ENCODE measurements around the gene TSPAN10.

Gene TSPAN10

DNA sequence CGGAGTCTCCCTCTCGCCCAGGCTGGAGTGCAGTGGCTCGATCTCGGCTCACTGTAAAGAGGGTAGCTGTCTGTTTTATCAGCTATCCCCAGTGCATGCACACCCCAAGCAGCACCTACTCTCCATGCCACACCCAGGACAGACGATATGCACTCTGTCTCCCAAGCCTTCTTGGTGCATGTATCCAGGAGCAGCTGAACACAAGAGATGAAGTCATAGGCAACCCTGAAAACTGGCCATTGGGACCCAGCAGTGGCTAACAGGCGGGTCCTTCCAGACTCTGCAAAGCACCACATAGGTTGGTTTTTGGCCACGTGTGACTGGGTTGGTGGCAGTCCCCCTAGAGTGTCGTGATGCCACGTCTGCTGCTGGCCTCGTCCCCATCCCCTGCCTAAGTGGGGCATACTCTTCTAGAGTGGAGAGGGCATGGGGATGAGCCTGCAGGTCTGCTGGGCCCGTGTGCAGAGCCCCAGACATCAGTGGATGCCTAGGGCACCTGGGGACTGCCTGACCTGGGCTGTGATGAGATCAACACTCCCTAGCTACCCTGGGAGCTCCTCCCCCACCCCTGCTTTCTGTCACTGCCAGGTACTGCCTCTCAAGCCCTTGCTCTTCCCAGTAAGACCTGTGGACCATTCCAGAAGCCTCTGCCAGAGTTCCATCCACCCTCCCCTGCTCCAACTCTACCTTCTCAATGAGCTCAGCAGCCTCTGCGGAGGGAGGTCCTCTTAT lies 10.0 kb downstream of the TSPAN10 start:
- Histone ChIP-seq H4K8ac (ENCODE audit: low read depth, low read length) (no peak overlapping the region), H3K9me3 (replicated peaks in 1 of 2; ENCODE audit: control insufficient read depth in 2 of 2, insufficient read depth in 1 of 2, low read depth in 1 of 2, low read length in 2 of 2) (peaks cover 11 to 12% of the 10 kb centered on the region in 2 donors), H2AFZ (ENCODE audit: low read length) (no peak overlapping the region), H3K9ac (ENCODE audit: low read depth, low read length, poor library complexity) (no peak overlapping the region), H3K4me1 (ENCODE audit: control insufficient read depth in 2 of 2, insufficient read depth in 1 of 2, low read depth in 1 of 2, low read length in 2 of 2) (peaks cover 0 to 4% of the 10 kb centered on the region in 2 donors), H3K36me3 (replicated peaks in 1 of 2; ENCODE audit: control insufficient read depth in 2 of 2, insufficient read depth in 2 of 2, low read length in 2 of 2) (peaks cover 0 to 3% of the 10 kb centered on the region in 2 donors), H3K4me2 (ENCODE audit: insufficient read depth, low read length, poor library complexity, severe bottlenecking) (no peak overlapping the region), H2BK5ac (ENCODE audit: low read length) (peak overlapping the region; percentile 22), H3K14ac (ENCODE audit: low read length) (no peak overlapping the region), H2BK120ac (ENCODE audit: low read depth, low read length) (no peak overlapping the region), H3K79me1 (ENCODE audit: low read depth, low read length) (peaks cover 4% of the 10 kb centered on the region), H3K27me3 (ENCODE audit: control insufficient read depth in 3 of 3, insufficient read depth in 3 of 3, low read depth in 1 of 3, low read length in 3 of 3) (peaks cover 14 to 30% (median 22%) of the 10 kb centered on the region in 3 experiments), H3K27ac (replicated peaks; ENCODE audit: low read length) (no peak overlapping the region), H3K4ac (ENCODE audit: low read length) (no peak overlapping the region), H3K4me3 (ENCODE audit: low read length in 2 of 2) (no peak overlapping the region), H3K18ac (ENCODE audit: low read length) (no peak overlapping the region), H4K91ac (ENCODE audit: low read depth, low read length, poor library complexity) (no peak overlapping the region), H2AK5ac (ENCODE audit: low read depth, low read length) (no peak overlapping the region), H3K23ac (ENCODE audit: low read depth, low read length, poor library complexity) (peak overlapping the region; percentile 45), H2BK15ac (ENCODE audit: low read length) (no peak overlapping the region), H2BK12ac (ENCODE audit: low read length) (no peak overlapping the region)
- WGBS, 2 donors (ENCODE audit: extremely low coverage in 2 of 2, insufficient read length in 2 of 2, insufficient replicate concordance in 1 of 2): no CpG with 5 or more reads among the region's 12 CpGs
- DNase-seq (ENCODE audit: low spot score): no peak

DNA sequence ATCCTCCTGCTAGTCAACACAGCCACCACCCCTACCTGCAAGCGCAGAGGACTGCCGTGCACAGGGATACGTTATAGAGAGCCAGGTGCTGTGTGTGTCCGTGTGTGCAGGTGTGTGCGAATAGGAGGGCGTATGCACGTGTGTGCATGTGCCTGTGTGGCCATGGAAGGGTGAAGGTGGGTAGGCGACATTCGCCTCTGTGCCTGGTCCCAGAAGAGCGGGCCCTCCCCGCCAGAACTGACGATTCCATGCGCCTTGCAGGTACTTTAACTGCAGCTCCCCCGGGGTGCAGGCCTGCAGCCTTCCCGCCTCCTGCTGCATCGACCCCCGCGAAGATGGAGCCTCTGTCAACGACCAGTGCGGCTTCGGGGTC lies 10.6 kb downstream of the TSPAN10 start:
- Histone ChIP-seq H3K9me3 (replicated peaks in 1 of 2; ENCODE audit: control insufficient read depth in 2 of 2, insufficient read depth in 1 of 2, low read depth in 1 of 2, low read length in 2 of 2) (peaks cover 11 to 12% of the 10 kb centered on the region in 2 donors), H3K27me3 (ENCODE audit: control insufficient read depth in 3 of 3, insufficient read depth in 3 of 3, low read depth in 1 of 3, low read length in 3 of 3) (peaks cover 14 to 30% (median 22%) of the 10 kb centered on the region in 3 experiments), H3K14ac (ENCODE audit: low read length) (peak overlapping the region; percentile 82), H2AFZ (ENCODE audit: low read length) (peak overlapping the region; percentile 45), H3K79me1 (ENCODE audit: low read depth, low read length) (peaks cover 4% of the 10 kb centered on the region), H2BK5ac (ENCODE audit: low read length) (no peak overlapping the region), H3K4me1 (ENCODE audit: control insufficient read depth in 2 of 2, insufficient read depth in 1 of 2, low read depth in 1 of 2, low read length in 2 of 2) (peaks cover under 1 to 4% of the 10 kb centered on the region in 2 donors), H3K4me3 (ENCODE audit: low read length in 2 of 2) (peak overlapping the region in 1 of 2 donors; percentile 23), H2BK120ac (ENCODE audit: low read depth, low read length) (peak overlapping the region; percentile 81), H4K91ac (ENCODE audit: low read depth, low read length, poor library complexity) (no peak overlapping the region), H3K4me2 (ENCODE audit: insufficient read depth, low read length, poor library complexity, severe bottlenecking) (peak overlapping the region; percentile 69), H3K18ac (ENCODE audit: low read length) (peak overlapping the region; percentile 85), H3K36me3 (replicated peaks in 1 of 2; ENCODE audit: control insufficient read depth in 2 of 2, insufficient read depth in 2 of 2, low read length in 2 of 2) (peaks cover 0 to 3% of the 10 kb centered on the region in 2 donors), H2BK15ac (ENCODE audit: low read length) (no peak overlapping the region), H3K9ac (ENCODE audit: low read depth, low read length, poor library complexity) (peak overlapping the region; percentile 15), H3K27ac (replicated peaks; ENCODE audit: low read length) (no peak overlapping the region), H4K8ac (ENCODE audit: low read depth, low read length) (no peak overlapping the region), H3K23ac (ENCODE audit: low read depth, low read length, poor library complexity) (no peak overlapping the region), H2BK12ac (ENCODE audit: low read length) (no peak overlapping the region), H3K4ac (ENCODE audit: low read length) (no peak overlapping the region), H2AK5ac (ENCODE audit: low read depth, low read length) (no peak overlapping the region)
- WGBS, 2 donors (ENCODE audit: extremely low coverage in 2 of 2, insufficient read length in 2 of 2, insufficient replicate concordance in 1 of 2): no CpG with 5 or more reads among the region's 21 CpGs
- no peak for DNase-seq (ENCODE audit: low spot score)

DNA sequence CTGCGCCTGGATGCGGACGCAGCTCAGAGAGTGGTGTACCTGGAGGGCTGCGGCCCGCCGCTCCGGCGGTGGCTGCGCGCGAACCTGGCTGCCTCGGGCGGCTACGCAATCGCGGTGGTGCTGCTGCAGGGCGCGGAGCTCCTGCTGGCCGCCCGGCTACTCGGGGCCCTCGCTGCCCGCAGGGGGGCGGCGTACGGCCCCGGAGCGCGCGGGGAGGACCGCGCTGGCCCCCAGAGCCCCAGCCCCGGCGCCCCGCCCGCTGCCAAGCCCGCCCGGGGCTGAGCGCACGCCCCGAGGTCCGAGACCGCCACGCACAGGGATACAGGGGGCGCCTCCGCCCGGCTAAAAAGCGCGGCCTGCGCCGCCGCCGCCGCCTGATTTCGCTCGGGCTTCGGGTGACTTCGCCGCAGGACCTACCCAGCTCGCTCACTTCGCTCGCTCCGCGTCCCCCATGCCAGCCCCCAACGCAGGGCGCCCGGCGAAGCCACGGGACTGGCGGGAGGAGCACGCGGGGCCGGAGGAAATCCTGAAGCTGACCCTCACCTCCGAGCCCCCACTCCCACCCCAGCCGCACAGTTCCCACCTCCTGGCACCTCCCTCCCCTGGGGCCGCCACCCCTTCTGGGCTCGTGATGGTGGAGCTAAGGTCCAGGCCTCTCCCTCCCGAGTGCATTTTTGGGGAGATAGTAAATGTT lies 11.2 kb downstream of the TSPAN10 start:
- Histone ChIP-seq H2AK5ac (ENCODE audit: low read depth, low read length) (no peak overlapping the region), H3K79me1 (ENCODE audit: low read depth, low read length) (peaks cover 4% of the 10 kb centered on the region), H3K9ac (ENCODE audit: low read depth, low read length, poor library complexity) (peak overlapping the region; percentile 15), H3K27ac (replicated peaks; ENCODE audit: low read length) (no peak overlapping the region), H3K9me3 (replicated peaks in 1 of 2; ENCODE audit: control insufficient read depth in 2 of 2, insufficient read depth in 1 of 2, low read depth in 1 of 2, low read length in 2 of 2) (peaks cover 11 to 12% of the 10 kb centered on the region in 2 donors), H4K8ac (ENCODE audit: low read depth, low read length) (peak overlapping the region; percentile 82), H2BK120ac (ENCODE audit: low read depth, low read length) (peak overlapping the region; percentile 81), H2BK5ac (ENCODE audit: low read length) (no peak overlapping the region), H3K4me2 (ENCODE audit: insufficient read depth, low read length, poor library complexity, severe bottlenecking) (peak overlapping the region; percentile 69), H3K27me3 (ENCODE audit: control insufficient read depth in 3 of 3, insufficient read depth in 3 of 3, low read depth in 1 of 3, low read length in 3 of 3) (peaks cover 14 to 30% (median 22%) of the 10 kb centered on the region in 3 experiments), H2BK15ac (ENCODE audit: low read length) (peak overlapping the region; percentile 85), H3K14ac (ENCODE audit: low read length) (peak overlapping the region; percentile 82), H3K4ac (ENCODE audit: low read length) (no peak overlapping the region), H3K4me1 (ENCODE audit: control insufficient read depth in 2 of 2, insufficient read depth in 1 of 2, low read depth in 1 of 2, low read length in 2 of 2) (peaks cover 5 to 6% of the 10 kb centered on the region in 2 donors), H2BK12ac (ENCODE audit: low read length) (no peak overlapping the region), H3K4me3 (ENCODE audit: low read length in 2 of 2) (peak overlapping the region in 1 of 2 donors; percentile 46), H3K23ac (ENCODE audit: low read depth, low read length, poor library complexity) (peak overlapping the region; percentile 43), H2AFZ (ENCODE audit: low read length) (peak overlapping the region; percentile 45), H3K36me3 (replicated peaks in 1 of 2; ENCODE audit: control insufficient read depth in 2 of 2, insufficient read depth in 2 of 2, low read length in 2 of 2) (peaks cover 0 to 3% of the 10 kb centered on the region in 2 donors), H3K18ac (ENCODE audit: low read length) (peak overlapping the region; percentile 85), H4K91ac (ENCODE audit: low read depth, low read length, poor library complexity) (no peak overlapping the region)
- DNase-seq (ENCODE audit: low spot score): no peak
- WGBS, 2 donors (ENCODE audit: extremely low coverage in 2 of 2, insufficient read length in 2 of 2, insufficient replicate concordance in 1 of 2): no CpG with 5 or more reads among the region's 78 CpGs

DNA sequence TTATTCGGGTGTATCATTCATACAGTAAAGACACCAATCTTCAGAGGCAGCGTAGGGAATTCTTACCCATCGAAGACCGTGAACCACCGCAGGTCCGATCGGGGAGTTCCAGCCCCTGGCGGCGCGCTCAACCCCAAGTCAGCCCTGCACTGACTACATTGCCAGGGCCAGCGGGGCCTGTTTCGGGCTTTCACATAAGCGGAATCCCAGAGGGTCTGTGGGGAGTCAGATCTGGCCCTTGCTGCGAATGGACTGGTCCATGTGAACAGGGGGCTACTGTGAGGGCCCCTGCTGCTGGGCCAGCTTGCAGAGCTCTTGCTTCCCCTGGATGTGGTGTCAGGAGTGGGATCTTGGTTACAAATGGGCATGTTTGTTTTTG lies 11.7 kb downstream of the TSPAN10 start:
- Histone ChIP-seq H3K4me1 (ENCODE audit: control insufficient read depth in 2 of 2, insufficient read depth in 1 of 2, low read depth in 1 of 2, low read length in 2 of 2) (peaks cover 7 to 9% of the 10 kb centered on the region in 2 donors), H3K4ac (ENCODE audit: low read length) (no peak overlapping the region), H2BK15ac (ENCODE audit: low read length) (peak overlapping the region; percentile 85), H2BK120ac (ENCODE audit: low read depth, low read length) (no peak overlapping the region), H3K36me3 (replicated peaks in 1 of 2; ENCODE audit: control insufficient read depth in 2 of 2, insufficient read depth in 2 of 2, low read length in 2 of 2) (peaks cover 0 to 3% of the 10 kb centered on the region in 2 donors), H3K9me3 (replicated peaks in 1 of 2; ENCODE audit: control insufficient read depth in 2 of 2, insufficient read depth in 1 of 2, low read depth in 1 of 2, low read length in 2 of 2) (peaks cover 11 to 12% of the 10 kb centered on the region in 2 donors), H2BK5ac (ENCODE audit: low read length) (no peak overlapping the region), H2BK12ac (ENCODE audit: low read length) (no peak overlapping the region), H3K4me2 (ENCODE audit: insufficient read depth, low read length, poor library complexity, severe bottlenecking) (no peak overlapping the region), H3K4me3 (ENCODE audit: low read length in 2 of 2) (no peak overlapping the region), H2AK5ac (ENCODE audit: low read depth, low read length) (peak overlapping the region; percentile 28), H3K27ac (replicated peaks; ENCODE audit: low read length) (no peak overlapping the region), H3K14ac (ENCODE audit: low read length) (no peak overlapping the region), H2AFZ (ENCODE audit: low read length) (no peak overlapping the region), H3K27me3 (ENCODE audit: control insufficient read depth in 3 of 3, insufficient read depth in 3 of 3, low read depth in 1 of 3, low read length in 3 of 3) (peaks cover 14 to 30% (median 22%) of the 10 kb centered on the region in 3 experiments), H3K18ac (ENCODE audit: low read length) (no peak overlapping the region), H4K91ac (ENCODE audit: low read depth, low read length, poor library complexity) (no peak overlapping the region), H3K23ac (ENCODE audit: low read depth, low read length, poor library complexity) (no peak overlapping the region), H3K9ac (ENCODE audit: low read depth, low read length, poor library complexity) (no peak overlapping the region), H3K79me1 (ENCODE audit: low read depth, low read length) (peaks cover 4% of the 10 kb centered on the region), H4K8ac (ENCODE audit: low read depth, low read length) (no peak overlapping the region)
- no CpG with 5 or more reads among the region's 14 CpGs for WGBS, 2 donors (ENCODE audit: extremely low coverage in 2 of 2, insufficient read length in 2 of 2, insufficient replicate concordance in 1 of 2)
- DNase-seq (ENCODE audit: low spot score): no peak
